Nephron (organoid): ENCODE data around the gene WDR47.

Experiments
- H3K27ac Mint-ChIP-seq, 3 experiments: 2 replicates each; pipeline ENCODE4 v1.8.0; 2020; ENCODE audit warnings: mixed read lengths in 3 of 3, mild to moderate bottlenecking in 2 of 3, moderate library complexity in 1 of 3
- H3K27me3 Mint-ChIP-seq: 2 replicates; pipeline ENCODE4 v1.8.0; 2021; ENCODE audit warnings: low read depth, mild to moderate bottlenecking, moderate library complexity, mixed read lengths
- H3K36me3 Mint-ChIP-seq: 2 replicates; pipeline ENCODE4 v1.8.0; 2020; ENCODE audit warnings: low read depth, mixed read lengths
- H3K4me1 Mint-ChIP-seq: 2 replicates; pipeline ENCODE4 v1.8.0; 2020; ENCODE audit warnings: mixed read lengths
- H3K4me3 Mint-ChIP-seq, 3 experiments: 2 replicates each; pipeline ENCODE4 v1.8.0; 2020; ENCODE audit warnings: mild to moderate bottlenecking in 3 of 3, mixed read lengths in 3 of 3, moderate library complexity in 2 of 3
- H3K9me3 Mint-ChIP-seq: 2 replicates; pipeline ENCODE4 v1.8.0; 2020; ENCODE audit warnings: mixed read lengths
- CTCF ChIP-seq, 3 experiments: fragments of 200-600 bp; sonication (generic); IDR thresholded peaks; one replicate each; pipeline ENCODE4 v1.5.0; 2021; ENCODE audit warnings: antibody characterized with exemption in 3 of 3; ENCODE audit not compliant: unreplicated experiment in 3 of 3

WDR47 gene

GRCh38 chr1:109041621-109042468 lies at the start of gene WDR47:
Gene WDR47, minus strand, starts transcription at chr1:109042102. Its CDS starts 18,590 bp downstream, at chr1:109023512.
- H3K27ac Mint-ChIP-seq: peak within 1 kb of the TSS; percentile 46 to 90 (median 89)
- no peak for TF ChIP-seq CTCF (IDR thresholded peaks at IDR 0.05; ENCODE audit: unreplicated experiment in 3 of 3)
- peaks cover 9% of the 10 kb centered on the region for H3K4me1 Mint-ChIP-seq
- no peaks in the 10 kb centered on the region for H3K9me3 Mint-ChIP-seq
- H3K27me3 Mint-ChIP-seq: peaks cover 6% of the 10 kb centered on the region
- no peaks in the 10 kb centered on the region for H3K36me3 Mint-ChIP-seq
- peak within 1 kb of the TSS; percentile 91 to 100 (median 98) for H3K4me3 Mint-ChIP-seq

DNA sequence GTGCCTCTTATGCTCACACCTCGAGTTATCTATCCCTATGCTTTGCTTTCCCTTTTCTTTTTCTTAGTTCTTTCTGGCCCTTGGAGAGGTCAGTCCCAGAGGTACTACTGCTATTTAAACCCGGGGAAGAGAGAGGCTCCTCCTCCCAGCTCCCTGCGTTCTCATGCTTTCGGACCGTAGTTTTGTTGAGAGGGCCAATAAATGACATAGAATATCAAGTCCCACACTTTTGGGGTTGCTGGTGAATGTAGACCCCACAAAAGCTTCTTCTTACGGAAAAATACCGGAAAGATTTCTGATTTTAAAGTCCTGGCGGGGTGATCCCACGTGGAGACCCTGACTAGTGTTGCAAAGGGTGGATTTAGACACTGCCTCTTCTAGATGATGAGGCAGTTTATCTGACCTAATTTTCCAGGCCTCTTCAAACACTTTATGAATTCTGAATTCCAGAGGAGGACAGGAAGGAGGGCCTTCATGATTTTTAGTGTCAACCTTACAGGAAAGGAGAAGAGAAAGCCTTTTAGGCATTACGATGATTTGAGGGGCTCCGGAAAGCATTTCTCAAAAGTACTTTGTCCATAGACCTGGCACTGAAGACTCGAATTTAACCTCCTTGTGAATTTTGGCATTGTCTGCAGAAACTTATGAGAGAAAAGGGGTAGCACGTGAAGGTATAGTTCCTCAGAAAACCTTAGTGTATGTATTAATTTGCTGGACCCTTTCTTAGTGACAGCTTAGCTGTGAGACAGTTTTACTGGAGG lies 49.4 kb upstream of the WDR47 start:
- no peaks in the 10 kb centered on the region for H3K9me3 Mint-ChIP-seq

GRCh38 chr1:109090196-109091077 lies 48.5 kb upstream of the WDR47 start, which contains the start of gene TMEM167B:
Gene TMEM167B, plus strand, starts transcription at chr1:109090764. Its CDS starts 109 bp downstream, at chr1:109090873.
- no peak for TF ChIP-seq CTCF (IDR thresholded peaks at IDR 0.05; ENCODE audit: unreplicated experiment in 3 of 3)
- peaks cover 22% of the 10 kb centered on the region for H3K4me1 Mint-ChIP-seq

More for the DNA sequence above, 49.4 kb upstream of the WDR47 start:
- H3K27me3 Mint-ChIP-seq: no peaks in the 10 kb centered on the region
- TF ChIP-seq CTCF (IDR thresholded peaks at IDR 0.05; ENCODE audit: unreplicated experiment in 3 of 3): no peak
- H3K27ac Mint-ChIP-seq: peak overlapping the region; percentile 97 to 99 (median 98)
- peak overlapping the region; percentile 94 to 95 (median 95) for H3K4me3 Mint-ChIP-seq
- peaks cover 22% of the 10 kb centered on the region for H3K4me1 Mint-ChIP-seq
- H3K36me3 Mint-ChIP-seq: peaks cover 27% of the 10 kb centered on the region

DNA sequence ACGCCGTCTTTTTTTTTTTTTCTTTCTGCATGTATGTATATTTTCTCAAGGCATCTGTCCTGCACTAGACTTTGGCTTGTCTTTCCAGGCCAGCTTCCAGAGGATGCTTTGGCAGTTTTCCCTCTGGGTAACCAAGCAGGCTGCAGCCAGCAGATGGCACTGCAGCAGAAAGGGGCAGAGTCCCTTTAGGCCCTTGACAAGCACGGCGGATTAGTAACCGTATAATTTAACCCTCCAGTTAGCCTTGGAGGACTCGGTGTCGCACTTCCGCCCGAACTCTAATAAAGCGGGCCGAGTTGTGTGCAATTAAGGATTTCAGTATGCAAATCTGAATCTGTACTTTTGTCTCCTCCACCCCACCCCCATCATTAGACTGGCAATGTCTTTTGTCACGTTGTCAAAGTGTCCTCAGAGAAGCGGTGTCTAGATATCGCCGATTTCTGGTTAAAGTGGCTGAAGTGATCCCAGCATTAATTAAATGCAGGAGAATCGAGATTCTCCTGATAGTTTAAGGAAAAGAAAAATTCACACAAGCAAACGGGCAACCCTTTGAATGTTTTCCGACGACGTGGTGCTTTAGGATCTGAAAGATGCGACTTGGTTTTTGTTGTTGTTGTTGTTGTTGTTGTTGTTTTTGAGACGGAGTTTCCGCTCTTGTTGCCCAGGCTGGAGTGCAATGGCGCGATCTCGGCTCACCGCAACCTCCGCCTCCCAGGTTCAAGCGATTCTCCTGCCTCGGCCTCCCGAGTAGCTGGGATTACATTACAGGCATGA lies 47.5 kb upstream of the WDR47 start:
- peaks cover 22% of the 10 kb centered on the region for H3K4me1 Mint-ChIP-seq
- H3K27ac Mint-ChIP-seq: peak overlapping the region; percentile 69 to 97 (median 87)
- H3K36me3 Mint-ChIP-seq: peaks cover 19% of the 10 kb centered on the region
- peak in 2 of 3 experiments; percentile 27 to 40 for TF ChIP-seq CTCF (IDR thresholded peaks at IDR 0.05; ENCODE audit: unreplicated experiment in 3 of 3)
- H3K27me3 Mint-ChIP-seq: no peaks in the 10 kb centered on the region
- no peaks in the 10 kb centered on the region for H3K9me3 Mint-ChIP-seq
- peak overlapping the region; percentile 94 to 95 (median 95) for H3K4me3 Mint-ChIP-seq

More at GRCh38 chr1:109090196-109091077, 48.5 kb upstream of the WDR47 start, which contains the start of gene TMEM167B:
- Mint-ChIP-seq H3K27ac (peak within 1 kb of the TSS; percentile 97 to 99 (median 98)), H3K36me3 (peaks cover 27% of the 10 kb centered on the region), H3K27me3 (no peaks in the 10 kb centered on the region), H3K4me3 (peak within 1 kb of the TSS; percentile 94 to 95 (median 95)), H3K9me3 (no peaks in the 10 kb centered on the region)
